Thyroid gland (tissue), 4 donors: ENCODE results near the gene ACTL10.

Experiments used
- CTCF ChIP-seq, 6 experiments: fragments of 200-600 bp in 3 of 6; fragments of 450-650 bp in 3 of 6; sonication (generic) in 3 of 6; IDR thresholded peaks; one replicate each; pipeline ENCODE4 v1.5.1; 2016 to 2019; ENCODE audit warnings: antibody characterized with exemption in 6 of 6, mild to moderate bottlenecking in 2 of 6, inconsistent platforms in 1 of 6, moderate library complexity in 1 of 6
- POLR2A ChIP-seq, 2 donors: fragments of 450-650 bp; IDR thresholded peaks; one replicate each; pipeline ENCODE4 v1.6.1; 2017; ENCODE audit warnings: antibody characterized with exemption in 2 of 2, mild to moderate bottlenecking in 2 of 2, moderate library complexity in 1 of 2

GRCh38 chr20:33645072-33645358 is 21.7 kb upstream of the ACTL10 start:
- TF ChIP-seq POLR2A (IDR thresholded peaks at IDR 0.05) (no peak), CTCF (IDR thresholded peaks at IDR 0.05) (no peak)
